Raji (cell line): Measurements from ENCODE around the gene ATL3.

Experiments used
- POLR2A ChIP-seq: IDR thresholded peaks from 2 replicates; pipeline ENCODE4 v1.6.1; 2011; ENCODE audit warnings: low read depth, low read length, control low read depth; ENCODE audit not compliant: insufficient read depth

Gene ATL3

DNA sequence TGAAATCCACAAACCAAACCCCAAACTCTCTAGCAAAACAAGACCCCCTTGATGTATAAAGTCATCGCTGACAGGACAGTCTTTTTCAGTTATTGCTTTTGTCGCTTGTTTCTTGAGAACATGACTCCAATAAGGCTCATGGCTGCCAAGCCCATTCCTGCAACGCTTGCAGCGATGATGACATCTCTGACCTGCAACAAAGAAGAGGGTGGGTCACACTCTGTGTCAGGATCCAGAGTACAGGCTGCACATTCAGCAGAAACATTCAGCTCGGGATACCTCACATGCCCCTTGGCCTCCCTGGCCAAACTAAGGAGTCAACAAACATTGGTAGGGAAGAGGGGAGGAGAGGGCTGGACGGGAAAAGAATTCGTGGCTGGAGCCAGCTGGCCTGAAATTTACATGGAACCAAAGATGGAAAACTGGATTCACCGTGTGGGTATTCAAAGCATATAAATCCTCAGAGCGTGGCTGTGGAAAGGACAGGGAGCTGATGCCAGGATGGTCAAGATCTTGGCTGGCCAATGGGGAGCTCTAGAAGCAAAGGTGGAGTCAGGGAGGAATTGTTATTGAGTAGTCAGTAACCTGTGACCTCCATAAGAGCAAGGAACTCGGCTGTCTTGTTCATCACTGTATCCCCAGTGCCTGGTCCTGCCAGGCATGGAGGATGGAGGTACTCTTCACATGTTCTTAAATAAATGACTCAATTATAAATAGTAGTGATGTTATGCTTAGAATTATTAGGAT lies 96.1 kb downstream of the ATL3 start:
- no peak for TF ChIP-seq POLR2A
